ENCODE measurements around the gene STAT2.

GRCh38 chr12:56326533-56326932 lies 33.4 kb downstream of the STAT2 start:
- TF ChIP-seq CTCF (IDR thresholded peaks at IDR 0.05) (no peak), ZFX (IDR thresholded peaks at IDR 0.05; ENCODE audit: borderline replicate concordance) (no peak)
